Hippocampal formation (tissue), 2 donors: Measurements from ENCODE around the gene VSIG10L2.

Source experiments
- DNase-seq, 2 donors: peaks; one replicate each; lab custom pipeline; 2025; lab: John Stamatoyannopoulos, UW

VSIG10L2 gene

GRCh38 chr11:125947419-125948277 is 1.8 kb downstream of the VSIG10L2 start:
- no peak for DNase-seq

DNA sequence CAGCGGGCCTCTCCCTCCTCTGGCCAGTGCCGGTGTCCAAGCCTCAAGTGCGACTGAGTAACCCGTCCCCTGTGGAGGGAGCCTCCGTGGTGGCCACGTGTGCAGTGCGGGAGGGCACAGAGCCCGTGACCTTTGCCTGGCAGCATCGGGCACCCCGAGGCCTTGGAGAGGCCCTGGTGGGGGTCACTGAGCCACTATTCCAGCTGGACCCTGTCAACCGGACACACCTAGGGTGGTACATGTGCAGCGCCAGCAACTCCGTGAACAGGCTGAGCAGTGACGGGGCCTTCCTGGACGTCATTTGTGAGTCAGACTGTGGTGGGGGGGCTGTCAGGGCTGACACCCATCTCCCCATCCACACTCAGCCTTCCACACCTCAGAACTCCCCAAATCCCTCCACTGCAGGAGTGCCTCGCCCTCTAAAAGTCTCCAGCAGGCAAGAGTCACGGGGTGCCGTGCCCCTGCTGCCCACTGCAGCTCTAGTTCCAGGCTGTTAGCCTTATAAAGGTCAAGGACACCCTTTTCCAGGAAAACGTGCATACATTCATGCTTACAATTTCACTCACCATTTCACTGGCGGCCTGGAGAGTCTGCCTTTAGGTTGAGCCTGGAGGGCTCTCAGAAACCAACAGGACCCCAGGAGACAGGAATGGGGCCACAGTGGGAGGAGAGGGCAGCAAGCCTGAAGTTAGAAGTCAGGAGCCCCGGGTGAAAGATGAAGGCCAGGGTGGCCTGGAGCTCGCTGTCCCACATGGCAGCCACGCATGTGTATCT is 2.6 kb downstream of the VSIG10L2 start:
- no peak for DNase-seq

- no peak for DNase-seq
These were observed 3.7 kb downstream of the VSIG10L2 start for GRCh38 chr11:125949271-125950177.

- DNase-seq, result no peak
These were observed 4.3 kb downstream of the VSIG10L2 start for GRCh38 chr11:125950178-125950490.

DNA sequence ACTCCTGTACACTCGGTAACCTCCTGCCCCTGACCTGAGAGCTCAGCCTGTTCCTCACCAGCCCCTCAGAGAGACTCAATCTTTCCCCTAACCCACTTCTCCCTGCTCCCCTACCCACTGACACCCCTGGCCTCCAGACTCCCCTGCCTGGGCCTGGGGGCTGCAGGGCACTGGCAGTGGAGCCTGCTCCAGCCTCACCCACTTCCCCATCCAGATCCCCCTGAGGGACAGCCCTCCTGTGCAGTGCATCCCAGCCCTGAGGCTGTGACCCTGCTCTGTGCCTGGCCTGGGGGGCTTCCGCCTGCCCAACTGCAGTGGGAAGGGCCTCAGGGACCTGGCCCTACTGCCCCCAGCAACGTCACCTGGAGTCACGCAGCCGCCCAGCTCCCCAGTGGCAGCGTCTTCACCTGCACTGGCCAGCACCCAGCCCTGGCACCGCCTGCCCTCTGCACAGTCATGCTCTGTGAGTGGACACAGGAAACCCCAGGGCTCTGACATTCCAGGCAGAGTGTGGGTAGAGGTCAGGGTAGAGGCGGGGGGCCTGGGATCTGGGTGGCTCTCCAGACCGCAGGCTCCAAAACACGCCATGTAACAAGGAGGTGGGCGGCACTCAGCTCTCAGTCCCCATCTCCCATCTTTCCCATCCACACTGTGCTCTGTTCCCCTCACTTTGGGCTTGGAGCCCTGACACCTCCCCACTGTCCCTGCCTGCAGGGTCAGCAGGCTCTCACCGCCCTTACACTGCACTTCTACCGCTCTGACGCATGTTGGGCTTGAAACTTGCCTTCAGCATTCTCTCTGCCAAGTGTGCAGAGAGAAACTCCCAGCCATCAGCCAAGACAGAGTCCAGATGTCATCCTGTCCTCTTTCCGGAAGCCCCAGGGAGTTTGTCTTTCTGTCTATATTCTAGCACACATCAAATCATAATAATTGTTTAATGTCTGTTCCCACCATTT is 5.1 kb downstream of the VSIG10L2 start:
- no peak for DNase-seq

- no peak for DNase-seq
These were observed 5.9 kb downstream of the VSIG10L2 start for GRCh38 chr11:125951731-125952130.

GRCh38 chr11:125952559-125952958 is 6.7 kb downstream of the VSIG10L2 start:
- no peak for DNase-seq

GRCh38 chr11:125952973-125953372 is 7.1 kb downstream of the VSIG10L2 start:
- DNase-seq, result no peak

GRCh38 chr11:125953401-125953935 is 7.6 kb downstream of the VSIG10L2 start:
- no peak for DNase-seq

GRCh38 chr11:125954123-125954944 is 8.5 kb downstream of the VSIG10L2 start:
- no peak for DNase-seq

GRCh38 chr11:125954945-125955640 is 9.2 kb downstream of the VSIG10L2 start:
- DNase-seq, result no peak

GRCh38 chr11:125955856-125956255 is 10.0 kb downstream of the VSIG10L2 start:
- DNase-seq, result no peak

DNA sequence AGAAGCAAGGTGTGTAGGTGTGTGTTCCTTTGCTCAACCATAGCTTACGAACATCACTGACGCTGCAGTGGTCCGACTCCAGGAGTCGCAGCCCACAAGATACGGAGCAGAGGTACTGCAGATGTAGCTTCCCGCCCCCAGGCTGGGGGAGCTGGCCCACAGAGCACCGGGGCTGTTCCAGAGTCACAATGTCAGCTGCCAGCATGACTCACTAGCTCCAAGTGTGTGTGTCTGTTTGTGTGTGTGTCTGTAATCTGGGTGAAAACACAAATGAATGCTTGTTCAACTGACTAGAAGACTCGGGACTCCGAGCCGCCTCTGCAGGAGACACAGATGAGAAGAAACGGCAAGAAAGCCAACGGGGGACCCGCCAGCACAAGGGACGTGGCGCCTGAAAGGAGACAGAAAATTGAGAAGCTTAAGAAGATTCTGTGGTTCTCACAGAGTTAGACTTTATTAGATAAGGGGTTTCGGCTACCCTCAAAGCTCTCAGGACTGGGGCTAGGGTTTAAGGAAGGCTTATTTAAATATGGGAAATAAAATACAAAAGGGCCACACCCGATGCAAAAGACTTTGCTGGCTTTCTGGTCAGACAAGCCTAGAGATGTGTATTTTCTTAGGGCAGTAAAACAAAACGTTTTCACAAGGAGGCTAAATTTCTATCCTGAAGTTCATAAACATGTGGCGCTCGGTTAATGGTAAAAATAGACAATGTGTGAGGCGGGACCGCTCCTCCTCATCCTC is 10.7 kb downstream of the VSIG10L2 start:
- DNase-seq, result no peak

DNA sequence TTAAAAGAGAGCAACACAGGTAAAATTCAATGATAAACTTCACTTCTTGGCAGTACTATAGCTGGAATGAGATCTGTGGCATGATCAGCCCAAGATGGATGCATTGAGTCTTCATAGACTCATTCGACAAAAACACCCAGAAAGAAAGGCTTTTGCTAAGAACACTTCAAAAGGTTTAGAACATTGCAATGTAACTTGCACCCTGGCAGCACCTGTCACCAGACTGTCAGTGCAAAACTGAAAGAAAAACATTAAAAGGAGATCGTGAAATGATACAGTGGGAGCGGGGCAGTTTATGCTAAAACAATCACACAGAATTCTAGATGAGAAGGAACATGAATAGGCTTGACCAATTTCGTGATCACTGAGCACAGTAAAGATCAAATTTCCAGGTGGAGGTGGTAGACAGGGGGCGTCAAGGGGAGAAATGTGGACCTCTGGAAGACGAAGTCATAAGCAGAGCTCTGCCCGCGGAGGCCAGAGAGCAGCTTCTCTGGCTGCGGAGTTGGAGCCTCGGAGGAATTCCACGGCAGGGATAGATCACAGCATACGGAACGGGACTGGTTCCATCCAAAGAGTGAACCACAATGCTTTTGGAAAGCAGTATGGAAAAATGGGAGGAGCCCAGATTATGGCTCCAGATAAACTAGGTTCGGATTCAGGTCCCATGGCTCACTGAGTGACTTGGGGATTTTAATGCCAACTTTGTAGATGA is 11.9 kb downstream of the VSIG10L2 start:
- DNase-seq, result no peak

DNA sequence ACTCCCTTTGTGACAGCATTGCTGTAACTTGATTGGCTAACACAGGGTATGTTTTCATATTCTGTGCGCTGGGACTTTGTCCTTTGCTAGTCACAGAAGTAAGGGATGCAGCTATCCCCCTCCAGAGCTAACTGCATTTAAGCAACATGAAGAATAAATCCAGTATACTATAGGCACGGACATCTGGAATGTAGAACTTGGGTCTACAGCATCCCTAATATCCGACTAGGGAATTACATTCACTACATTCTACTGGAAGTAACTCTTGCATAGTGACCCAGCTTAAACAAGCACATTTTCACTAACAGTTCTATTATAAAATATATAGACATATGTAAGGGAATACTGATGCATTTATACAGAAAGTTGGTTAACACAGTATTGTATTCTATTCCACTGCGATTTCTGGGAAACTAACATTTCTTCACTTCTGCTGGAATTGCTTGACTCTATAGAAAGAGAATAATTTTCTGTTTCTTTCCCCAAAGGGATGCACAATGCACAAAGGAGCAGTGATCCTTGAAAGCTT is 13.1 kb downstream of the VSIG10L2 start:
- DNase-seq, result no peak

DNA sequence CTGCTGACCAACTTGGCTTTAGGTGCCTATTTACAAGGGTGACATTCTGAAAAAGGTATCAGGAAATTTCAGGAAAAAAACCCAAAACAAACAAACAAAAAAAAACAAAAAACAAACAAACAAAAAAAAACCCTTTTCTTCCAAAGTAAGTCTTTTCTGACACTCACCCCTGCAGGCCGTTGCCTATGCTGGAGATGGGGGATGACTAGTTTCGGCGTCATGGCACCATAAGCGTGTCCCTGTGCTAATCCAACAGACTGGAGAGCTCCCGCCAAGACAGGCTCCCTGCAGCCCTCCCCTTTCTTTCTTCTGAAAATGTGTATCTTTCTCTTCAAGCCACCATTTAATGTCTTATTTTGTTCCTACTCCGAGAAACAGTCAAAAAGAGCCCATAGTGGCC is 13.7 kb downstream of the VSIG10L2 start:
- DNase-seq, result no peak

GRCh38 chr11:125959931-125960330 is 14.1 kb downstream of the VSIG10L2 start:
- DNase-seq, result no peak

DNA sequence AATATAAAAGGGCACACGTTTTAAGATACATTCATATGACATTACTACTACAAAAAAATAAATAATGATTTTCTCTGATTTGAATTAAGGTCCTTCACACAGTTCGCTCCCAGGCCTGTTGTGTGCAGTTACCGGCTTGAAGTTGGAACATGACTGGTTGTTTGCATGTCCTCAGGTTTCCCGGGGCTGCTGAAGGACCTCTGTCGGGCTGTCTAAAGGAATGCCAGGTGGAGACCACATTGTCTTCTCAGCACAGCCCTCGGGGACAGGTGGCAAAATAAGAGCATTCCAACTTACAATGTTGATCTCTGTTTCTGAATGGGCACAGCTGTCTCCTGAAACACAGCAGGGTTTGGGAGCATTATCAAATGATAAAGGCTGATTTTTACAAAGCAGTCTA is 14.9 kb downstream of the VSIG10L2 start:
- no peak for DNase-seq
